H9 (cell line): ENCODE data around the gene PPP2R3B. TPM values are rescaled to one million over a fixed set of nuclear protein-coding genes. Genes with fewer than 3 reads are reported as not detected.
"Not testable (repeated sequence)": the region's sequence is repeated elsewhere in the genome, so short reads cannot be mapped to it uniquely, and the experiment has no call there.

Experiments used
- DNase-seq: peaks from one replicate; pipeline ENCODE4 v3.0.0-alpha.2; 2017
- H2AFZ ChIP-seq: one replicate; pipeline ENCODE4 v1.6.1; 2013; ENCODE audit warnings: mild to moderate bottlenecking, low read length, control low read depth, moderate library complexity
- H2AK5ac ChIP-seq: 2 replicates; pipeline ENCODE4 v1.6.1; 2013; ENCODE audit warnings: low read length, control low read depth, mixed read lengths; ENCODE audit not compliant: insufficient read length
- H2BK120ac ChIP-seq: one replicate; pipeline ENCODE4 v1.6.1; 2013; ENCODE audit warnings: low read depth, mild to moderate bottlenecking, low read length, control low read depth, inconsistent platforms; ENCODE audit not compliant: poor library complexity, severe bottlenecking
- H2BK12ac ChIP-seq: 2 replicates; pipeline ENCODE4 v1.6.1; 2013; ENCODE audit warnings: low read length, control low read depth, mixed read lengths, low read depth; ENCODE audit not compliant: insufficient read length
- H2BK15ac ChIP-seq: 2 replicates; pipeline ENCODE4 v1.6.1; 2013; ENCODE audit warnings: low read depth, low read length, control low read depth
- H2BK20ac ChIP-seq: one replicate; pipeline ENCODE4 v1.6.1; 2013; ENCODE audit warnings: low read depth, mild to moderate bottlenecking, low read length, control low read depth, inconsistent platforms; ENCODE audit not compliant: poor library complexity, severe bottlenecking
- H2BK5ac ChIP-seq: 2 replicates; pipeline ENCODE4 v1.6.1; 2013; ENCODE audit warnings: low read length, control low read depth, mixed read lengths; ENCODE audit not compliant: insufficient read length
- H3K14ac ChIP-seq: 2 replicates; pipeline ENCODE4 v1.6.1; 2013; ENCODE audit warnings: low read length, control low read depth; ENCODE audit not compliant: insufficient read depth
- H3K18ac ChIP-seq: 2 replicates; pipeline ENCODE4 v1.6.1; 2013; ENCODE audit warnings: low read depth, mild to moderate bottlenecking, mixed read lengths, low read length, control low read depth; ENCODE audit not compliant: insufficient read length
- H3K23ac ChIP-seq: 2 replicates; pipeline ENCODE4 v1.6.1; 2013; ENCODE audit warnings: low read length, control low read depth, mixed read lengths, low read depth; ENCODE audit not compliant: insufficient read length
- H3K23me2 ChIP-seq: 2 replicates; pipeline ENCODE4 v1.6.1; 2013; ENCODE audit warnings: low read depth, mild to moderate bottlenecking, mixed read lengths, low read length, control low read depth; ENCODE audit not compliant: insufficient read length, poor library complexity, severe bottlenecking
- H3K27ac ChIP-seq: 2 replicates; pipeline ENCODE4 v1.5.1; 2013; ENCODE audit warnings: low read length, control low read depth, mixed read lengths, low read depth; ENCODE audit not compliant: insufficient read length
- H3K27me3 ChIP-seq: 2 replicates; pipeline ENCODE4 v1.6.1; 2013; ENCODE audit warnings: low read length, control low read depth, inconsistent platforms; ENCODE audit not compliant: insufficient read depth
- H3K4ac ChIP-seq: 2 replicates; pipeline ENCODE4 v1.6.1; 2013; ENCODE audit warnings: low read depth, mild to moderate bottlenecking, control low read depth, inconsistent platforms, low read length, moderate library complexity
- H3K4me1 ChIP-seq: 2 replicates; pipeline ENCODE4 v1.6.1; 2013; ENCODE audit warnings: low read length, control low read depth, inconsistent platforms; ENCODE audit not compliant: insufficient read depth
- H3K4me2 ChIP-seq: 2 replicates; pipeline ENCODE4 v1.6.1; 2013; ENCODE audit warnings: low read length, control low read depth, mixed read lengths; ENCODE audit not compliant: insufficient read length, insufficient read depth
- H3K56ac ChIP-seq: 2 replicates; pipeline ENCODE4 v1.6.1; 2013; ENCODE audit warnings: low read depth, mild to moderate bottlenecking, mixed read lengths, low read length, control low read depth; ENCODE audit not compliant: insufficient read length
- H3K79me1 ChIP-seq: 2 replicates; pipeline ENCODE4 v1.6.1; 2013; ENCODE audit warnings: low read depth, mild to moderate bottlenecking, moderate library complexity, low read length, control low read depth, inconsistent platforms; ENCODE audit not compliant: insufficient read depth, poor library complexity, severe bottlenecking
- H3K79me2 ChIP-seq: 2 replicates; pipeline ENCODE4 v1.6.1; 2013; ENCODE audit warnings: low read length, control low read depth, inconsistent platforms; ENCODE audit not compliant: insufficient read depth
- H3K9ac ChIP-seq: 2 replicates; pipeline ENCODE4 v1.6.1; 2013; ENCODE audit warnings: low read length, control low read depth, mixed read lengths; ENCODE audit not compliant: insufficient read length; ENCODE audit errors: extremely low read depth
- H3K9me3 ChIP-seq: one replicate; pipeline ENCODE4 v1.6.1; 2013; ENCODE audit warnings: low read depth, low read length, inconsistent platforms; ENCODE audit not compliant: control insufficient read depth
- H3T11ph ChIP-seq: one replicate; pipeline ENCODE4 v1.6.1; 2013; ENCODE audit warnings: mild to moderate bottlenecking, low read length, control low read depth, inconsistent platforms
- H4K20me1 ChIP-seq: one replicate; pipeline ENCODE4 v1.6.1; 2013; ENCODE audit not compliant: control insufficient read depth, insufficient read length, insufficient read depth
- H4K5ac ChIP-seq: 2 replicates; pipeline ENCODE4 v1.6.1; 2013; ENCODE audit warnings: low read depth, mild to moderate bottlenecking, mixed read lengths, low read length, control low read depth; ENCODE audit not compliant: insufficient read length
- H4K8ac ChIP-seq: replicated peaks from 2 replicates; pipeline ENCODE4 v1.6.1; 2013; ENCODE audit warnings: low read length, control low read depth, mixed read lengths, low read depth; ENCODE audit not compliant: insufficient read length
- H4K91ac ChIP-seq: 2 replicates; pipeline ENCODE4 v1.6.1; 2013; ENCODE audit warnings: low read depth, mild to moderate bottlenecking, moderate library complexity, mixed read lengths, low read length, control low read depth; ENCODE audit not compliant: insufficient read length
- H3K27ac Mint-ChIP-seq, 3 experiments: 2 replicates in 2 of 3; 3 replicates in 1 of 3; pipeline ENCODE4 v1.8.0; 2020 to 2021; ENCODE audit warnings: mixed read lengths in 3 of 3, mild to moderate bottlenecking in 1 of 3, moderate library complexity in 1 of 3
- H3K27me3 Mint-ChIP-seq: 2 replicates; pipeline ENCODE4 v1.8.0; 2021; ENCODE audit warnings: low read depth, mild to moderate bottlenecking, moderate library complexity, mixed read lengths
- H3K36me3 Mint-ChIP-seq, 3 experiments: 2 replicates in 2 of 3; 3 replicates in 1 of 3; pipeline ENCODE4 v1.8.0; 2020 to 2021; ENCODE audit warnings: low read depth in 3 of 3, mixed read lengths in 3 of 3; ENCODE audit not compliant: insufficient read depth in 1 of 3
- H3K4me1 Mint-ChIP-seq, 2 experiments: 2 replicates each; pipeline ENCODE4 v1.8.0; 2020; ENCODE audit warnings: mixed read lengths in 2 of 2
- H3K4me3 Mint-ChIP-seq, 2 experiments: 2 replicates in 1 of 2; 3 replicates in 1 of 2; pipeline ENCODE4 v1.8.0; 2020 to 2021; ENCODE audit warnings: mild to moderate bottlenecking in 2 of 2, mixed read lengths in 2 of 2, moderate library complexity in 1 of 2
- H3K9me3 Mint-ChIP-seq, 2 experiments: 2 replicates in 1 of 2; 3 replicates in 1 of 2; pipeline ENCODE4 v1.8.0; 2020; ENCODE audit warnings: mild to moderate bottlenecking in 2 of 2, mixed read lengths in 2 of 2, moderate library complexity in 1 of 2
- CTCF ChIP-seq: fragments of 200-600 bp; sonication (generic); conservative IDR thresholded peaks from 3 replicates; pipeline ENCODE4 v1.8.0; 2021; ENCODE audit warnings: antibody characterized with exemption, mild to moderate bottlenecking
- WGBS: extraction: QIAGEN DNeasy Blood & Tissue Kit; methylation state at CpG from one replicate; pipeline ENCODE4 v1.1.7; 2013; ENCODE audit warnings: missing lambda C conversion rate, low lambda C conversion rate, mixed read lengths; ENCODE audit not compliant: insufficient read length; ENCODE audit errors: extremely low coverage; 5-methylcytosine and 5-hydroxymethylcytosine counted together
- total RNA-seq: library from RNA; stranded (reverse); gene quantifications from 2 replicates; pipeline ENCODE4 v1.2.1, GENCODE V29; 2021

The PPP2R3B gene
- total RNA-seq, 1 experiment from 2014 or later = 72.1 TPM

DNA sequence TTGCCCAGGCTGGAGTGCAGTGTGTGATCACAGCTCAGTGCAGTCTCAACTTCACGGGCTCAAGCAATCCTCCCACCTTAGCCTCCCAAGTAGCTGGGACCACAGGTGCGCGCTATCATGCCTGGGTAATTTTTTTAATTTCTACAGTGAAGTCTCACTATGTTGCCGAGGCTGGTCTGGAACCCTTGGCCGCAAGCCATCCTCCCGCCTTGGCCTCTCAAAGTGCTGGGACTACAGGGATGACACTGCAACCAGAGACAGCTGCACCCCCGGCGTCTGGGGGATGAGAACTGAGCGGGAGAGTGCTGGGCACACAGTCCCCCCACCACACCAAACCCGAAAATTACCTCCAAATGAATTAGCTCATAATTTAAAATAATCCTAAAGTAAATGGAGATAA lies 35.0 kb downstream of the PPP2R3B start:
- no peak overlapping the region for H3K14ac ChIP-seq
- Mint-ChIP-seq H3K9me3 (no peaks in the 10 kb centered on the region), H3K27me3 (no peaks in the 10 kb centered on the region; the same call in 1 of the 2 replicates), H3K4me3 (no peak overlapping the region), H3K36me3 (peaks cover 9 to 56% (median 53%) of the 10 kb centered on the region in 3 experiments; a peak in 6 of 7 replicates), H3K27ac (no peak overlapping the region), H3K4me1 (0 out of 4 replicates have a peak, but pooled peaks cover 0 to 3% of the 10 kb centered on the region in 2 experiments)
- no peak overlapping the region for H2BK20ac ChIP-seq
- H3K27ac ChIP-seq = no peak overlapping the region
- H4K20me1 ChIP-seq = no peaks in the 10 kb centered on the region
- no peaks in the 10 kb centered on the region; the same call in 1 of the 2 replicates for H3K79me2 ChIP-seq
- no peak overlapping the region for H2BK5ac ChIP-seq
- no peak overlapping the region for H3T11ph ChIP-seq
- H2AFZ ChIP-seq = no peak overlapping the region
- H3K56ac ChIP-seq = no peak overlapping the region
- H3K9ac ChIP-seq = no peak overlapping the region
- H3K4me2 ChIP-seq = no peak overlapping the region
- H3K79me1 ChIP-seq = peaks cover 3% of the 10 kb centered on the region
- no peaks in the 10 kb centered on the region for H3K4me1 ChIP-seq
- no peak overlapping the region for H2BK15ac ChIP-seq
- no peak overlapping the region for H2AK5ac ChIP-seq
- H2BK120ac ChIP-seq = no peak overlapping the region
- no peak for DNase-seq
- no peaks in the 10 kb centered on the region for H3K23me2 ChIP-seq
- no peak overlapping the region for H4K91ac ChIP-seq
- H3K27me3 ChIP-seq = no peaks in the 10 kb centered on the region
- H4K8ac ChIP-seq = no peak overlapping the region
- WGBS = no CpG with 5 or more reads among the region's 10 CpGs
- no peak overlapping the region for H3K23ac ChIP-seq
- H4K5ac ChIP-seq = no peak overlapping the region
- no peaks in the 10 kb centered on the region for H3K9me3 ChIP-seq
- H3K18ac ChIP-seq = no peak overlapping the region
- H3K4ac ChIP-seq = no peak overlapping the region
- TF ChIP-seq CTCF = no peak
- H2BK12ac ChIP-seq = no peak overlapping the region

- H3K4me1 ChIP-seq, H4K5ac ChIP-seq, H3K79me2 ChIP-seq, H4K91ac ChIP-seq, H3K9me3 ChIP-seq, H3K79me1 ChIP-seq, H3K4me1 Mint-ChIP-seq, DNase-seq, H4K8ac ChIP-seq, H3K9ac ChIP-seq, H2BK12ac ChIP-seq, H3K23ac ChIP-seq, H3K4ac ChIP-seq, H3T11ph ChIP-seq, H2BK120ac ChIP-seq, H3K14ac ChIP-seq, H3K27ac Mint-ChIP-seq, H3K9me3 Mint-ChIP-seq, H2BK20ac ChIP-seq, H3K23me2 ChIP-seq, H2AFZ ChIP-seq, H3K27ac ChIP-seq, H3K18ac ChIP-seq, H2BK15ac ChIP-seq, H2BK5ac ChIP-seq, H3K4me3 Mint-ChIP-seq, H3K4me2 ChIP-seq, H3K27me3 ChIP-seq, H4K20me1 ChIP-seq, H3K56ac ChIP-seq, H2AK5ac ChIP-seq, H3K27me3 Mint-ChIP-seq: not testable (repeated sequence)
- no CpG with 5 or more reads among the region's 13 CpGs for WGBS
- peaks cover 10 to 54% (median 50%) of the 10 kb centered on the region in 3 experiments; a peak in 6 of 7 replicates for H3K36me3 Mint-ChIP-seq
Observed at GRCh38 chrX:351324-351641, 35.4 kb downstream of the PPP2R3B start.
